Keratinocyte (primary cell): Measurements from ENCODE around the gene PLAAT2. TPM values are rescaled to one million over a fixed set of nuclear protein-coding genes. Genes with fewer than 3 reads are reported as not detected.

Experiments
- DNase-seq: peaks from one replicate; pipeline ENCODE4 v3.0.0-alpha.2; 2011; ENCODE audit warnings: low read depth, missing footprints, low spot score
- FAIRE-seq: peaks from 2 replicates; lab custom pipeline; 2011; peaks lifted over from hg19 to GRCh38; lab: Jason Lieb, UNC
- H2AFZ ChIP-seq: 2 replicates; pipeline ENCODE4 v1.6.0; 2012; ENCODE audit warnings: low read length, control low read depth, inconsistent platforms; ENCODE audit not compliant: control insufficient read depth
- H3K27ac ChIP-seq: 2 replicates; pipeline ENCODE4 v1.5.1; 2011; ENCODE audit warnings: low read length; ENCODE audit not compliant: control insufficient read depth, insufficient read depth
- H3K27me3 ChIP-seq: 3 replicates; pipeline ENCODE4 v1.6.0; 2011; ENCODE audit warnings: low read length; ENCODE audit not compliant: control insufficient read depth, insufficient read depth; ENCODE audit errors: extremely low read depth
- H3K36me3 ChIP-seq, 2 experiments: 2 replicates in 1 of 2; 3 replicates in 1 of 2; pipeline ENCODE4 v1.5.1; 2011; ENCODE audit warnings: low read length in 2 of 2, mild to moderate bottlenecking in 1 of 2; ENCODE audit not compliant: control insufficient read depth in 2 of 2, insufficient read depth in 2 of 2; ENCODE audit errors: extremely low read depth in 1 of 2
- H3K4me1 ChIP-seq: 3 replicates; pipeline ENCODE4 v1.5.1; 2011; ENCODE audit warnings: low read length; ENCODE audit not compliant: control insufficient read depth, insufficient read depth; ENCODE audit errors: extremely low read depth
- H3K4me2 ChIP-seq: 3 replicates; pipeline ENCODE4 v1.6.0; 2011; ENCODE audit warnings: low read depth, low read length; ENCODE audit not compliant: control insufficient read depth, insufficient read depth; ENCODE audit errors: extremely low read depth
- H3K4me3 ChIP-seq, 3 experiments: fragments of 200-600 bp in 1 of 3; sonication (generic) in 1 of 3; 2 replicates in 2 of 3; 3 replicates in 1 of 3; pipeline ENCODE4 v1.5.1; 2011 to 2016; ENCODE audit warnings: low read length in 3 of 3, mild to moderate bottlenecking in 3 of 3, control low read depth in 2 of 3, inconsistent platforms in 1 of 3, low read depth in 1 of 3, mixed read lengths in 1 of 3, mixed run types in 1 of 3, moderate library complexity in 1 of 3; ENCODE audit not compliant: control insufficient read depth in 2 of 3, insufficient read depth in 2 of 3; ENCODE audit errors: extremely low read depth in 1 of 3
- H3K79me2 ChIP-seq: 2 replicates; pipeline ENCODE4 v1.6.0; 2012; ENCODE audit warnings: low read length; ENCODE audit not compliant: control insufficient read depth, insufficient read depth
- H3K9ac ChIP-seq: 3 replicates; pipeline ENCODE4 v1.6.0; 2011; ENCODE audit warnings: low read length; ENCODE audit not compliant: control insufficient read depth, insufficient read depth; ENCODE audit errors: extremely low read depth
- H3K9me1 ChIP-seq: 3 replicates; pipeline ENCODE4 v1.6.0; 2011; ENCODE audit warnings: low read length; ENCODE audit not compliant: control insufficient read depth, insufficient read depth; ENCODE audit errors: extremely low read depth
- H3K9me3 ChIP-seq: 2 replicates; pipeline ENCODE4 v1.5.1; 2012; ENCODE audit warnings: low read depth, low read length; ENCODE audit not compliant: control insufficient read depth
- H4K20me1 ChIP-seq: 3 replicates; pipeline ENCODE4 v1.6.0; 2011; ENCODE audit warnings: low read length; ENCODE audit not compliant: control insufficient read depth, insufficient read depth; ENCODE audit errors: extremely low read depth
- CTCF ChIP-seq, 3 experiments: IDR thresholded peaks in 1 of 3; conservative IDR thresholded peaks in 1 of 3; optimal IDR thresholded peaks in 1 of 3; 2 replicates in 2 of 3; 3 replicates in 1 of 3; pipeline versions ENCODE3 to v1.5.1; 2011; ENCODE audit warnings: low read length in 3 of 3, mild to moderate bottlenecking in 3 of 3, moderate library complexity in 2 of 3, control low read depth in 1 of 3, inconsistent platforms in 1 of 3; ENCODE audit not compliant: insufficient read depth in 2 of 3; ENCODE audit errors: extremely low read depth in 1 of 3
- EZH2 ChIP-seq: IDR thresholded peaks from one replicate; pipeline ENCODE4 v1.6.1; 2012; ENCODE audit warnings: inconsistent platforms, mild to moderate bottlenecking, low read length, moderate library complexity
- dilution Hi-C: fragments of 300-500 bp; cut with MboI; formaldehyde crosslinking; loops from one replicate; pipeline ENCODE4 v1.7.0; 2020; ENCODE audit warnings: low sequenced_read_pairs; ENCODE audit not compliant: extremely low pct_ligation_motif_present
- polyA plus RNA-seq, 5 experiments: library from polyadenylated mRNA; depleted of rRNA in 3 of 5; stranded (reverse) in 3 of 5; stranded (forward) in 1 of 5; unstranded in 1 of 5; fragments of >200 nt; gene quantifications; 1 replicate in 1 of 5; 2 replicates in 3 of 5; 3 replicates in 1 of 5; pipeline versions ENCODE4 v1.2.1 to v1.2.3, GENCODE V29; 2011 to 2012; ENCODE audit warnings: missing spikeins in 2 of 5, low read depth in 1 of 5, low replicate concordance in 1 of 5

PLAAT2 gene
- polyA plus RNA-seq, 1 donor (not counting 4 experiments of a cell fraction or from before 2014, with no cell fraction given): 0.29 TPM

- Histone ChIP-seq H4K20me1 (no peaks in the 10 kb centered on the region), H3K9ac (no peak overlapping the region), H3K36me3 (no peaks in the 10 kb centered on the region), H3K9me3 (no peaks in the 10 kb centered on the region), H3K27ac (no peak overlapping the region), H3K4me2 (no peak overlapping the region), H2AFZ (no peak overlapping the region), H3K4me3 (no peak overlapping the region), H3K9me1 (no peaks in the 10 kb centered on the region), H3K79me2 (no peaks in the 10 kb centered on the region), H3K27me3 (no peaks in the 10 kb centered on the region), H3K4me1 (no peaks in the 10 kb centered on the region)
- dilution Hi-C loops: no loop called here
- TF ChIP-seq EZH2 (no peak), CTCF (optimal IDR thresholded peaks at IDR 0.05 in 1 of 3, IDR thresholded peaks at IDR 0.05 in 1 of 3, conservative IDR thresholded peaks at IDR 0.05 in 1 of 3; ENCODE audit: extremely low read depth in 1 of 3, insufficient read depth in 2 of 3, low read length in 3 of 3) (no peak)
- no peak for FAIRE-seq
- DNase-seq: no peak
These were observed 27.0 kb upstream of the PLAAT2 start for GRCh38 chr11:63590024-63590788.

DNA sequence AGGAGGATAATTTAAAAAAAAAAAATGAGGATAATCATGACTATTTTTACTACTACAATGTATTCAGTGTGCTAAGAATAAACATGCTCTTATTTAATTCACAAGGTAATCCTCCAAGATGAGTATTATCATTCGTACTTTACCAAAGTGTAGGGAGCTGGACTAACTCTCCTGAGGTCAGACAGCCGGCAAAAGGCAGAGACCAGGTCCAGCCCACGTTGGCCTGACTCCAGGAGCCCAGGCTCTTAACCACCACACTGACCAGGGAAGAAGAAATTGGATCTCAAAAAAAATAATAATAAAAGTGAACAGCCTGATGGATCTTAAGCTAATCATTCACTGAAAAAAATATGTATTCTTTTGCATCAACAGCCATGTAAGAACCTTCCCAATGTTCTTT is 25.8 kb upstream of the PLAAT2 start:
- Histone ChIP-seq H3K9me3 (no peaks in the 10 kb centered on the region), H4K20me1 (no peaks in the 10 kb centered on the region), H3K4me3 (no peak overlapping the region), H3K79me2 (no peaks in the 10 kb centered on the region), H2AFZ (no peak overlapping the region), H3K9me1 (no peaks in the 10 kb centered on the region), H3K4me1 (no peaks in the 10 kb centered on the region), H3K4me2 (no peak overlapping the region), H3K9ac (no peak overlapping the region), H3K27ac (no peak overlapping the region), H3K36me3 (no peaks in the 10 kb centered on the region), H3K27me3 (no peaks in the 10 kb centered on the region)
- no peak for TF ChIP-seq CTCF (optimal IDR thresholded peaks at IDR 0.05 in 1 of 3, IDR thresholded peaks at IDR 0.05 in 1 of 3, conservative IDR thresholded peaks at IDR 0.05 in 1 of 3; ENCODE audit: extremely low read depth in 1 of 3, insufficient read depth in 2 of 3, low read length in 3 of 3)
- no peak for TF ChIP-seq EZH2
- dilution Hi-C loops: no loop called here
- DNase-seq (no peak), FAIRE-seq (no peak)
